Stimulated activated naive B cell treated with anti-CD40 and anti-IgM and Interleukin-4, amounts not matched to agents 10 μg/mL and 1 μg/mL and 100 μg/mL, for 72 hours (primary cell): ENCODE data around the gene MAT1A.

Experiments used
- ATAC-seq, 2 donors: fragments of 150-1000 bp; cut with Tn5 transposase; replicated peaks; 2 replicates each; pipeline ENCODE4 v1.10.0; 2021; ENCODE audit warnings: moderate library complexity in 1 of 2
- DNase-seq: peaks from one replicate; pipeline ENCODE4 v3.0.0; 2021
- H3K27ac Mint-ChIP-seq: one replicate; pipeline ENCODE4 v1.8.0; 2022; ENCODE audit warnings: mild to moderate bottlenecking, mixed read lengths
- H3K27me3 Mint-ChIP-seq, 2 donors: one replicate each; pipeline ENCODE4 v1.8.0; 2022; ENCODE audit warnings: mixed read lengths in 2 of 2
- H3K36me3 Mint-ChIP-seq, 2 donors: one replicate each; pipeline ENCODE4 v1.8.0; 2022; ENCODE audit warnings: mixed read lengths in 2 of 2, mild to moderate bottlenecking in 1 of 2
- H3K4me1 Mint-ChIP-seq, 2 donors: one replicate each; pipeline ENCODE4 v1.8.0; 2022; ENCODE audit warnings: mixed read lengths in 2 of 2, mild to moderate bottlenecking in 1 of 2
- H3K4me3 Mint-ChIP-seq, 2 donors: one replicate each; pipeline ENCODE4 v1.8.0; 2022; ENCODE audit warnings: mild to moderate bottlenecking in 2 of 2, mixed read lengths in 2 of 2, moderate library complexity in 1 of 2
- H3K9me3 Mint-ChIP-seq, 2 donors: one replicate each; pipeline ENCODE4 v1.8.0; 2022; ENCODE audit warnings: mixed read lengths in 2 of 2, mild to moderate bottlenecking in 1 of 2

The MAT1A gene

DNA sequence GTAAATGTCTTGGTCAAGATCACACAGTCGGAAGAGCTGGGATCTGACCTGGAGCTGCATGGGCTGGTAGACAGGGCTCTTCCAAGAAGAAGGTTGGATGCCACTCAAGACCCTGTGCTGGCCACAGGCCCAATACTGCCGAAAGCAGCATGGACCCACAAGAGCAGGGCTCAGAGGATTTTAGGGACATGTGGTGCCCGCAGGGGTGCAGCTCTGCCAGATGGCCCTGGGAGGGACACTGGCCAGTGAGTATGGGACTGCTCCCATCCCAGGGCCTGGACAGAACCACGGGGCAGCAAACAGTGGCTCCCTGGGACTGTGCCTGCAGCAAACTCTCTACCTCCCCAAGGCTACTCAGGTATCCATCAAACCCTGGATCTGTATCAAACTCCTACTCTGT lies 12.4 kb downstream of the MAT1A start:
- Mint-ChIP-seq H3K4me1 (peaks cover 7 to 11% of the 10 kb centered on the region in 2 donors), H3K9me3 (no peaks in the 10 kb centered on the region), H3K4me3 (no peak overlapping the region), H3K36me3 (no peaks in the 10 kb centered on the region), H3K27ac (no peak overlapping the region), H3K27me3 (no peaks in the 10 kb centered on the region)
- DNase-seq (no peak), ATAC-seq (no peak)

DNA sequence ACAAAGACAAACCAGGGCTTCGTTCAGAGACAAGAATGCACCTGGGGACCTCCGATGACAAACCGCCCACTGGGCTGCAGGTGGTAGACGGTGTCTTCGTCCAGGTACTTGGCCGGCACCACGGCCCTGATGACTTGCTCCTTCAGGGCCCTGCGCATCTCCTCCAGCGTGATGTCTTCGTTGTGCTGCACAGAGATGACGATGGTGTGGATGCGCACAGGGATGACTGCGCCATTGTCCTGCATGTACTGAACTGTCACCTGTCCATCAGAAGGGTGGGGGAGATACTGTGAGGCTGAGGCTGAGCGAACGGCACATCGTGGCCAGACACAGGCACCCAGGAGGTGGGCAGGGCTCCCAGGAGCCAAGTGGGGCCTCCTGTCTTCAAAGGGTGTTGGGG lies 13.1 kb downstream of the MAT1A start:
- H3K27me3 Mint-ChIP-seq: peaks cover 0 to under 1% of the 10 kb centered on the region in 2 donors
- no peak for ATAC-seq
- H3K4me3 Mint-ChIP-seq: no peak overlapping the region
- peaks cover 3 to 7% of the 10 kb centered on the region in 2 donors for H3K4me1 Mint-ChIP-seq
- H3K9me3 Mint-ChIP-seq: no peaks in the 10 kb centered on the region
- no peak for DNase-seq
- no peak overlapping the region for H3K27ac Mint-ChIP-seq
- H3K36me3 Mint-ChIP-seq: no peaks in the 10 kb centered on the region

DNA sequence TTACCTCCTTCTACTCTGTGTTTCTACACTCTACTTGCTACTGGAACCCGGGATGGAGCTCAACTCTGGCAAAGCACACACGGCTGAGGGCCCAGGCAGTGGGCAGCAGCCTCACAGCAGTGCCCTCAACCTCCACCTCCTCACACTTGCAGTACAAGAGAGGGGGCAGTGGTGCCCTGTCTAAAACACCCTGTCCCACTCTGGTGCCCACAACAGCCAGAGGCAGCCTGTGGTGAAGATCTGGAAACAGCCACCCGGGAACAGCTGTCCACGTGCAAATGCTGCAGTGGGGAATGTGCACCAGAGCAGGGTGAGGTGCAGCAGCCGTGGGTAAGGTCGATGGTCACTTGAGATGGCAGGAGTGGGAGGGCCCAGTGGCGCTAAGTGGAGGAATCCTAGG lies 13.7 kb downstream of the MAT1A start:
- no peak overlapping the region for H3K27ac Mint-ChIP-seq
- DNase-seq: no peak
- no peak overlapping the region for H3K4me3 Mint-ChIP-seq
- no peaks in the 10 kb centered on the region for H3K36me3 Mint-ChIP-seq
- no peaks in the 10 kb centered on the region for H3K9me3 Mint-ChIP-seq
- H3K4me1 Mint-ChIP-seq: peaks cover 0 to under 1% of the 10 kb centered on the region in 2 donors
- H3K27me3 Mint-ChIP-seq: peaks cover 0 to 4% of the 10 kb centered on the region in 2 donors
- ATAC-seq: no peak

DNA sequence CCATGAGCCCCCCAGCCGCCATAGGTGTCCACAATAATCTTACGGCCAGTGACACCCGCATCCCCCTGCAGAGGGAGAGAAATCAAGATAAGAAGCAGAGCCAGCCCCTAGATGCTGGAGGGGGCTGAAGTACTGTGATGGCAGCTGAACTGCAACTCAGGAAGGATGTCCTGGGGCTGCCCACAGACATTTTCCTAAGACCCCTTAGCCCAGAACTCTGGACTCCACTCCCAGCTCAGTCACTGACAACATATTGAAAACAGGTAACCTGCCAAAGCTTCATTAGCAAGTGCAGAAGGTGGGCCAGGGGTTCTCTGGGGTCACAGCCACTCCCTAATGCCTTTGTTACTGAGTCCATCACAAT lies 14.3 kb downstream of the MAT1A start:
- ATAC-seq (no peak), DNase-seq (no peak)
- Mint-ChIP-seq H3K27me3 (peaks cover 0 to 4% of the 10 kb centered on the region in 2 donors), H3K4me3 (no peak overlapping the region), H3K27ac (no peak overlapping the region), H3K36me3 (no peaks in the 10 kb centered on the region), H3K4me1 (no peaks in the 10 kb centered on the region), H3K9me3 (no peaks in the 10 kb centered on the region)

DNA sequence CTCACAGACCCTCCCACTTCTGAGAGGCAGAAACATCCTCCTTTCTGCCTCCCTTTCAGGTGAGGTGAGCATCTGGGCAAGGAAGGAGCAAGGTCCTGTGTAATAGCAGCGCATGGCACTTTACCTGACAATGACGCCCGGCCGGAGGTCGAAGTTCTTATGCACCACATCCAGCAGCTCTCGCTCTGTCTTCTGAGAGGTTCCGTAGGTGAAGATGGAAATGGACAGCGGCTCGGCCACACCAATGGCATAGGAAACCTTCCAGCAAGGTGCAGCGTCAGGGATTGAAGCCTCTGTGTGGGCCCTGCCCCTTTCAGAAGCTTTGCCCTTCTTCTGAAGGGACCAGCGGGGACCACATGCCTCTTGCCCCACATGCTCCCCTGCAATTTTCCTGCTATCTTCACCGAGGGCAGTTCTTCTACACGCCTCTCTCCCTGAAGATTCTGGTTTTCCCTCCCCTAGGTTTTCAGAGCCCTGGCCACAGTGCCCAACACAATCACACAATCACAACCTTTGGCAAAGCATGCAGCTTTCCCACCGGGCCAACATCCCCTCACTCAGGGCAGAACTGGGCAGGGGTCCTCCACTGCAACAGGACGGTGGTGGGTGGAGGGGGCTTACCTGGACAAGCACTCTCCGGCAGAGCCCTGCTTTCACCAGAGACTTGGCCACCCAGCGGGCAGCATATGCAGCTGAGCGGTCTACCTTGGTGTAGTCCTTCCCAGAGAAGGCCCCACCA lies 14.9 kb downstream of the MAT1A start:
- Mint-ChIP-seq H3K27me3 (peaks cover 0 to 4% of the 10 kb centered on the region in 2 donors), H3K36me3 (no peaks in the 10 kb centered on the region), H3K4me3 (no peak overlapping the region), H3K27ac (no peak overlapping the region), H3K4me1 (no peaks in the 10 kb centered on the region), H3K9me3 (no peaks in the 10 kb centered on the region)
- ATAC-seq (no peak), DNase-seq (no peak)

DNA sequence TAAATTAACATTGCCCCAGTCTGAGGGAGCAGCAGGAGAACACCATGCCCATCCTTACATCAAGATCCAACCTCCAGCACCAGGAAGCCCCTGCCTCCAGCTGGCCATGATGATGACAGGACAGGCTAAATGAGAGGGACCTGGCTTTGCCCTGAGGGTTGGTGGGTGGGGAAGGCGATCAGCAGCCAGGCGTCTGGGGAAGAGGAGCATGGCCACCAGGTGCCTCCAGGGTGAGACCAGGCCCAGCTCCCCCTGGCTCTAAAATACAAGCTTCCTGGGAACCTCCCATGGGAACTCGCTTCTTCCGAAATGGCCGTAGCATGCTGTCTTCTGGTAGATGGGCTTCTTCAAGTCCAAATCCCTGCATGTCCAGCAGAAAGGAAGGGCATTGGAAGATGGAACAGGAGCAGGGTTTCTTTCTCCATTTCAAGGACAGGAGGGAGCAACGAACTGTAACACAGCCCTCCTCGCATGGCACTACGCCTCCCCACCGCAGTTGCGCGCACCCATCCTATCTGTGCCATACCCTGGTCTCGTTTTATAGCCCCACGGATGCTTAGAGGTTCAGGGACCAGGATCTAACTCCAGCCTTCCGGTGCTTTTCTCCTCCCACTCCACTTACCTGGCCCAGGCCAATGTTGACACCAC lies 15.8 kb downstream of the MAT1A start:
- ATAC-seq: no peak
- DNase-seq: no peak
- Mint-ChIP-seq H3K27ac (no peak overlapping the region), H3K4me3 (no peak overlapping the region), H3K4me1 (no peaks in the 10 kb centered on the region), H3K36me3 (no peaks in the 10 kb centered on the region), H3K9me3 (no peaks in the 10 kb centered on the region), H3K27me3 (peaks cover 0 to 4% of the 10 kb centered on the region in 2 donors)

DNA sequence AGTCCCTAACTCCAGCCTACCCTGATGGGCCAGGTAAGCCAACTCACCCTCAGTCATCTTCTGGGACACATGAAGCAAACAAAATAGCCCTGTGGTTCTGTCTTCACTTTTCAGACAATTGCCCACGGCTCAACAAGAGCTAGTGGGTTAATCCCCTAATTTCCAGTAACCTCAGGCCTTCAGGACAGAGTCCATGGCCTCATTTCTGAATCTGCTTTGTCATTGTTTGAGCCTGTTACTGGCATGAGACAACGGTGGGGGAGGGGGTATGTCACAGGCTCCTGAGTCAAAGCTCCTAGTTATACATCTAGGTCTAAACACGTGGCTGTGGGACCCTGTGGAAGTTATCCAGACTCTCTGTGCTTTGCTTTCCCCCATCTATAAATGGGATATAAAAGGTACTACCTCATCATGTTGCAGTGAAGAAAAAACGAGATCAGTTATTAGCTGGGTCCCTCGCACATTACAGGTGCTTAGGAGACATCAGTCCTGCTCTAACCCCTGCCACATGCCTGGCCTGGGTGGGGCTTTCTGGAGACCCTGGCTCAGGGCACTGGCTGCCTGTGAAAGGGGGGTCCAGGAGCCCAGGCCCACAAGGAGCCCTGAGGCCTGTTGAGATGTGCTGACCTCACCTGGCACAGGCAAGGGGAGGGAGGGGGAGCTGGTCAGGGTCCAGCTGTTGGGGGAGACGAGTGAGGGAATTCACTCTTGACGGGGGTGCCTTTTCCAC lies 16.5 kb downstream of the MAT1A start:
- Mint-ChIP-seq H3K9me3 (peaks cover 0 to 5% of the 10 kb centered on the region in 2 donors), H3K4me3 (no peak overlapping the region), H3K27me3 (peaks cover 0 to 4% of the 10 kb centered on the region in 2 donors), H3K36me3 (peaks cover 0 to 2% of the 10 kb centered on the region in 2 donors), H3K4me1 (no peaks in the 10 kb centered on the region), H3K27ac (peak overlapping the region; percentile 15)
- DNase-seq: no peak
- ATAC-seq: no peak

DNA sequence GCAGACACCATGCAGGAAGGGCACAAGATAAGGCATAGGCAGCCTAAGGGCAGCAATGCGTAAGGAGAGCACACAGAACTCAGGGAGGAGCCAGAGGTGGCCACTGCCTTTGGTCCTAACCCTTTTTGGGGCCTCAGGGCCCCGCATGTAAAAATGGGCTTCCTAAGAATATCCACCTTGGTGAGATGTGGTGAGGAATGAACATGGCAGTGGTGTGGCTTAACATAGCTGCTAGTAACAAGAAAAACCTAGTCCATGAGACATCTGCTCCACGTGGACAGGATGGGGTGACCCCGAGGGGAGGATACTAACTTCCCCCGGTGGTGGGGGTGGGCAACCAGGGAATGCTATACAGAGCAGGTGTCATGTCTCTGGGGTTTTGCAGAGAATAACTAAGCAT lies 18.0 kb downstream of the MAT1A start:
- no peak overlapping the region for H3K4me3 Mint-ChIP-seq
- peaks cover 0 to 4% of the 10 kb centered on the region in 2 donors for H3K27me3 Mint-ChIP-seq
- H3K36me3 Mint-ChIP-seq: peaks cover 0 to 4% of the 10 kb centered on the region in 2 donors
- H3K27ac Mint-ChIP-seq: no peak overlapping the region
- H3K4me1 Mint-ChIP-seq: no peaks in the 10 kb centered on the region
- DNase-seq (no peak), ATAC-seq (no peak)
- peaks cover 3 to 8% of the 10 kb centered on the region in 2 donors for H3K9me3 Mint-ChIP-seq

DNA sequence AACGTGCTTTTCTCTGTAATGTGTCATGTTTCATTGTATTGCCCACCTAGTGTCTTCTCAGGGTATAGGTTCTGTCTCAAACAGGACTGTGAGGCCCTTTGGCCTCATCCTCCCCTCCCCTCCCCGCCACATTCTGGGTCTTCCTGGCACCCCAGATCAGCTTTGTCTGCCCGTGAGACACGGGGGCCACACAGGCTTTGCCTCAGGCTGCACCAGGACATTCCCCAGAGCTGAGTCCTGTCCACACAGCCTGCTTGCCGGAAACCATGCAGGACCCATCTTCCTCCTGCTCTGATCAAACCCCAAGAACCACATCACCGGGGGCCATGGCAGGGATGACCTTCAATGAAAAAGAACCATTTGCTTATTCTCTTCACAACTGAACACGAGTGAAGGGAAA lies 18.6 kb downstream of the MAT1A start:
- DNase-seq: no peak
- Mint-ChIP-seq H3K27ac (no peak overlapping the region), H3K9me3 (peaks cover 3 to 8% of the 10 kb centered on the region in 2 donors), H3K36me3 (peaks cover 0 to 4% of the 10 kb centered on the region in 2 donors), H3K4me1 (no peaks in the 10 kb centered on the region), H3K4me3 (no peak overlapping the region), H3K27me3 (peaks cover 0 to 4% of the 10 kb centered on the region in 2 donors)
- no peak for ATAC-seq

DNA sequence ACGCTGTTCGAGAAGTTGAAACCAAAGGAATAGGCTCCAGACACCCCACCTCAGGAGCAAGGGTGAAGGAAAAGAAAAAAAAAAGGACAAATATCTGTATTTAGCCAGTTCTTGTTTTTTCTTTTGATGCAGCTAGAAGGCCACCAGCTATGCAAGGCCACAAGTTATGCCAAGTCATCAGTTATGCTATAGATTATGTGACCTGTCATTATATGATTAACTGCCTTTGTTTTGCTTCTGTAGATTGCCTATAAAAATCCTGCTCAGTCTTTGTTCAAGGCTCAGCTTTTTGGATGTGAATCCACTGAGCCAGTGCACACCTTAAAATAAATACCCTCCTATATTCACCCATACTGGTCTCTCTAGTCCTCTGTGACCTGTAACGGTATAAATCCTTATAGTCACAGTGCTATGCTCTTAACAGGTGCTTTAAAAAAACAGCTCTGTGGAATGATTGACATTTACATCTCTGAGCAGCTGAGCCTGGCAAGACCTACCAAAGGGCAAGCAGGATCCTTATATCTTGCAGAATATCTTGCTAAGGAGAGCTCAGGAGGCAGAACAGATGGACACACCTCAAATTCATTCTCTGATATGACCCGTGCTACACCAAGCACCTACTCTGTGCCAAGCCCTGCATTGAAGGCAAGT lies 20.4 kb downstream of the MAT1A start:
- Mint-ChIP-seq H3K27ac (no peak overlapping the region), H3K9me3 (peaks cover 3 to 8% of the 10 kb centered on the region in 2 donors), H3K4me1 (no peaks in the 10 kb centered on the region), H3K27me3 (peaks cover 0 to 8% of the 10 kb centered on the region in 2 donors), H3K4me3 (no peak overlapping the region), H3K36me3 (peaks cover 0 to 4% of the 10 kb centered on the region in 2 donors)
- ATAC-seq: no peak
- no peak for DNase-seq

DNA sequence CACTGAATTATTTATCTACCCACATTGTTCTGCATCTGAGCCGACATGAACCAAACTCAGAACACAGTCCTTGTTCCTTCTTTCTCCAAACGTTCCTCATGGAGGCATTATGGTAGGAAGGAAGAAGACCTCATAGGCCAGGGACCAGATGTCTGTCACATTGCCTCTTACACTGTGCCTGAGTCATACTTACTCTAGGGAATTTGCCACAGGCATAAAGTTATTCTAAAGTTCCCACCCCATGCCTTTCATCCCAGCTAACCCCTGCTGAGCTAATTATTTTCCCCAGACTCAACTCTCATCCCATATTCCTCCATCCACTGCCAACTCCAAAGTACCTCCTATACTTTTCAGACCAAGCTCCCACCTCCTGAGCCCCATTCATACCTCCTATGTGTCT lies 21.2 kb downstream of the MAT1A start:
- H3K27me3 Mint-ChIP-seq: peaks cover 0 to 13% of the 10 kb centered on the region in 2 donors
- peaks cover 0 to 5% of the 10 kb centered on the region in 2 donors for H3K36me3 Mint-ChIP-seq
- peaks cover 3 to 8% of the 10 kb centered on the region in 2 donors for H3K9me3 Mint-ChIP-seq
- H3K27ac Mint-ChIP-seq: no peak overlapping the region
- no peak for DNase-seq
- H3K4me3 Mint-ChIP-seq: no peak overlapping the region
- no peak for ATAC-seq
- H3K4me1 Mint-ChIP-seq: no peaks in the 10 kb centered on the region

DNA sequence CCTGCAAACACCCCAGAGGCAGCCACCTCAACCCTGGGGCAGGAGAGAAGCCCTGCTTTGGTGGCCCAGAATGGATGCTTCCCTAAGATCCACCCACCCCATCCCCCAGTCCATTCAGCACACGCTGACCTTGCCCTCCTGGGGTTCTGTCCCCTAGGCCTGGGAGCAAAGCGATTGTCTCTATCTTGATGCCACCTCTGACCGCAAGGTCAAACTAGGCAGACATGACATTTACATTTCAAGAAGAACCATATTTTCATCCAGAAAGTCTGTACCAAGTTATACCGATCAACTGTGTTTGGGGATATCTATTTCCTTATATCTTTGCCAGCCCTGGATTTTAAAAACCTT lies 23.0 kb downstream of the MAT1A start:
- no peak for ATAC-seq
- Mint-ChIP-seq H3K27me3 (peaks cover 0 to 13% of the 10 kb centered on the region in 2 donors), H3K27ac (no peak overlapping the region), H3K36me3 (peaks cover 0 to 10% of the 10 kb centered on the region in 2 donors), H3K4me3 (no peak overlapping the region), H3K4me1 (no peaks in the 10 kb centered on the region), H3K9me3 (peaks cover 8 to 11% of the 10 kb centered on the region in 2 donors)
- no peak for DNase-seq

DNA sequence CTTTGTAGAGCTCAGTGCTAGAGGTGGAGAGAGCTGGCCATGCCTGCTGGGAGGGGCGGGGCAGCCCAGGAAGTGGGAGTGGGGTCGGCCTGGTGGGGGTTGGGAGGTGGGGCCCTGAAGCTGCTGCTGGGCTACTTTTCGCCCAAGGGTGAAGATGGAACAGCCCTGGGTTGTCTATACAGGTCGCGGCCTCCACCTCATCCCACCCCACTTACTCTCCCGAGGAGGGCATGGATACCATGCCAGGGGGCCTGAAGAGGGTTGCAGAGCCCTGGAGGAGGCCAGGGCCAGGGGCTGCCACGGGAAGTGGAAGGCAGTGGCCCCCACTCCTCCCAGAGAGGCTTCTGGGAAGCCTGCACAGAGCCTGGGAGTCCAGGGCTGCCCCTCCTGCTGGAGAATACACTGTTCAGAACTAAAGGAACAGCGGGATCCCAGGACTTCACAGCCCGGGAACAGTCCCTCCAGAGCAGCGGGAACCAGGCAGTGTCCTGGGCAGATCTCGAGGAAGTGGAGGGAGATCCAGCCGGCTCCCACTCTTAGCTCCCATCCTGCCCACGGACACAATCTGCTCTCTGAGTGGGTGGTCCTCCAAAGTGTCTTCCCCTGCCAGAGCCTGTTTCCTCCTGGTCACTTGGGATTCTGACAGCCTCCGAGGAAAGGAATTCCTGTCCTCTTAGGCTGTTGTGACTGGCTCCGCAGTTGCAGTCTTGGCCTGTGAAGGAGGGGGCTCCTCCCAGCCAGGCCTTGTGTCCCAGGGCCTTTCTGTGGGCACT lies 23.5 kb downstream of the MAT1A start:
- DNase-seq: no peak

More for the DNA sequence above, 23.5 kb downstream of the MAT1A start:
- Mint-ChIP-seq H3K9me3 (peaks cover 8 to 11% of the 10 kb centered on the region in 2 donors), H3K27me3 (peaks cover 0 to 8% of the 10 kb centered on the region in 2 donors), H3K4me3 (no peak overlapping the region), H3K27ac (no peak overlapping the region), H3K36me3 (peaks cover 0 to 10% of the 10 kb centered on the region in 2 donors), H3K4me1 (no peaks in the 10 kb centered on the region)
- no peak for ATAC-seq
